Measurements from ENCODE around the gene GPR132.

Gene GPR132

DNA sequence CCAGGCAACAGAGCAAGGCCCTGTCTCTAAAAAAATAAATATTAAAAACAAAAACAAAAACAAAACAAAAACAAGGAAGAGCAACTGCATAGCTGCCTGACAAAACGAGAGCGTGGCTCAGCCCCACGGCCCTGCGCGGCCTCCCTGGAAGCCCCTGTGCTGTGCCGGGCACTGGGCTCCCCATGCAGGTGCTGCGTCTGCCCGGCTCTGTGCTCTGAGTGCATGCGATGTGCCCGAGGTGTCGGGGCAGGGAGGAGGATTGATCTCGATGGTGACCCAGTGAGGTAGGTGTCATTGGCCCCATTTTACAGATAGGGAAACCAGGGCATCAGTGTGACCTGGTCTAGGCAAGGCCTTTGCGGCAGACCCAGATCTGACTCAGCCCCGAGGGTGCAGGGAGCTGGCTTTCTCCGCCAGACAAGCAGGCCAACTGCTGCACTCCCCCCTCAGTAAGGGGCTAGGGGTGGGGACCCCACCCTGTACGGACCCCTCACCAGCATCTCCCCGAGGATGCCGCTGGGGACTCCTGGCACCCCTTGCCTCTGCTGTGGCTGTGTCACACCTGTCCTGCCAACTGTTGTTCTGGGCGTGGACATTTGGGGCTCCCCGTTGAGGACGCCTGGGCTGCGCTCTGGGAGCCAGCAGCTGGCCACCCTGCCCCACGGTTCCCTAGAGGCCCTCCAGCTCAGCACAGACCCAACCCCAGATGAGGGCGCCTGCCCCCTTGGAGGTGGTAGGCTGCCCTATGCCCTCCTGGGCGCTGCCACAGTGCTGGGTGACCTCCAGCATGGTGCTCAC, 15.3 kb downstream of the GPR132 start:
- TF ChIP-seq TAF1 (IDR thresholded peaks at IDR 0.05; ENCODE audit: low read depth) (no peak), ZBTB7A (IDR thresholded peaks at IDR 0.05; ENCODE audit: low read depth) (no peak), YY1 (IDR thresholded peaks at IDR 0.05; ENCODE audit: low read depth) (no peak), EGR1 (IDR thresholded peaks at IDR 0.05) (no peak)
- TF ChIP-seq, protein P1, sequence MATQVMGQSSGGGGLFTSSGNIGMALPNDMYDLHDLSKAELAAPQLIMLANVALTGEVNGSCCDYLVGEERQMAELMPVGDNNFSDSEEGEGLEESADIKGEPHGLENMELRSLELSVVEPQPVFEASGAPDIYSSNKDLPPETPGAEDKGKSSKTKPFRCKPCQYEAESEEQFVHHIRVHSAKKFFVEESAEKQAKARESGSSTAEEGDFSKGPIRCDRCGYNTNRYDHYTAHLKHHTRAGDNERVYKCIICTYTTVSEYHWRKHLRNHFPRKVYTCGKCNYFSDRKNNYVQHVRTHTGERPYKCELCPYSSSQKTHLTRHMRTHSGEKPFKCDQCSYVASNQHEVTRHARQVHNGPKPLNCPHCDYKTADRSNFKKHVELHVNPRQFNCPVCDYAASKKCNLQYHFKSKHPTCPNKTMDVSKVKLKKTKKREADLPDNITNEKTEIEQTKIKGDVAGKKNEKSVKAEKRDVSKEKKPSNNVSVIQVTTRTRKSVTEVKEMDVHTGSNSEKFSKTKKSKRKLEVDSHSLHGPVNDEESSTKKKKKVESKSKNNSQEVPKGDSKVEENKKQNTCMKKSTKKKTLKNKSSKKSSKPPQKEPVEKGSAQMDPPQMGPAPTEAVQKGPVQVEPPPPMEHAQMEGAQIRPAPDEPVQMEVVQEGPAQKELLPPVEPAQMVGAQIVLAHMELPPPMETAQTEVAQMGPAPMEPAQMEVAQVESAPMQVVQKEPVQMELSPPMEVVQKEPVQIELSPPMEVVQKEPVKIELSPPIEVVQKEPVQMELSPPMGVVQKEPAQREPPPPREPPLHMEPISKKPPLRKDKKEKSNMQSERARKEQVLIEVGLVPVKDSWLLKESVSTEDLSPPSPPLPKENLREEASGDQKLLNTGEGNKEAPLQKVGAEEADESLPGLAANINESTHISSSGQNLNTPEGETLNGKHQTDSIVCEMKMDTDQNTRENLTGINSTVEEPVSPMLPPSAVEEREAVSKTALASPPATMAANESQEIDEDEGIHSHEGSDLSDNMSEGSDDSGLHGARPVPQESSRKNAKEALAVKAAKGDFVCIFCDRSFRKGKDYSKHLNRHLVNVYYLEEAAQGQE (IDR thresholded peaks at IDR 0.05; ENCODE audit: low read depth), result no peak

DNA sequence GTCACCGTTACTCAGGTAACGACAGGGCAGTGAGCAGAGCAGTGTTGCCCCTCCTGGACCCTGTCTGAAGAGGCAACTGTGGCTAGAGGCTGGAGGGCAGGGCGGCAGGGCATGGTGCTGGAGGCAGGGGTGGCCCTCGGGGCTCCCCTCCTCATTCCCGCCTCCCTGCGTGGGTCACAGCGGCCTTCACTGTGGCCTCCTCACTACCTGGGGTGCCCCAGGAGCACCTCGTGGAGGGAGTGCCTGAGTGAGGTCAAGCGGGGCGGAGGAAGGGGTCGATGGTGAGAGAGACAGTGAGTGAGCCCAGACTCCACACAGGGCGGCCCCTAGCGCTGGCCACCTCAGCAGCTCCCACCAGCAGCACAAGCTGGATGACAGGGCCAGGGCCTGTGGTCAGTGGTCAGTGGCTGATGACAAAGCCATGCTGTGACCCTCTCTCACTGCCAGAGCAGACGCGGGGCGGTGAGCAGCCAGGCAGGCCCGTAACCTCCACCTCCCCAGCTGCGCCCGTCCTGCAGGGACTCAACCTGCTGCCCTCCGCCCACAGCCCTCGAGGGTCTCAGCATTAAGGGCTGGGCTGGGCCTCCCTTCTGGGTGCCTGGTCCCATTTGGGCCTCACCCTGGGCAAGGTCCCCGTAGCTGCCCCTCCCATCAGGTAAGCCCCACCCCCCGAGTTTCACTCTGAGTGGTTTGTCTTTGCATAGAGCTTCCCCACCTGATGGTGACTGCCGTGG, 17.8 kb downstream of the GPR132 start:
- no peak for TF ChIP-seq TCF12 (IDR thresholded peaks at IDR 0.05; ENCODE audit: low read depth)
- TF ChIP-seq YY1 (IDR thresholded peaks at IDR 0.05; ENCODE audit: low read depth), result no peak
- TF ChIP-seq CEBPB (IDR thresholded peaks at IDR 0.05), result no peak
- TF ChIP-seq, protein P2, sequence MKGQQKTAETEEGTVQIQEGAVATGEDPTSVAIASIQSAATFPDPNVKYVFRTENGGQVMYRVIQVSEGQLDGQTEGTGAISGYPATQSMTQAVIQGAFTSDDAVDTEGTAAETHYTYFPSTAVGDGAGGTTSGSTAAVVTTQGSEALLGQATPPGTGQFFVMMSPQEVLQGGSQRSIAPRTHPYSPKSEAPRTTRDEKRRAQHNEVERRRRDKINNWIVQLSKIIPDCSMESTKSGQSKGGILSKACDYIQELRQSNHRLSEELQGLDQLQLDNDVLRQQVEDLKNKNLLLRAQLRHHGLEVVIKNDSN (IDR thresholded peaks at IDR 0.05), result no peak
- no peak for TF ChIP-seq RAD21 (IDR thresholded peaks at IDR 0.05; ENCODE audit: low read depth)
- TF ChIP-seq ZBTB7A (IDR thresholded peaks at IDR 0.05; ENCODE audit: low read depth), result no peak
- TF ChIP-seq NFIC (IDR thresholded peaks at IDR 0.05), result no peak
- TF ChIP-seq, protein P3, sequence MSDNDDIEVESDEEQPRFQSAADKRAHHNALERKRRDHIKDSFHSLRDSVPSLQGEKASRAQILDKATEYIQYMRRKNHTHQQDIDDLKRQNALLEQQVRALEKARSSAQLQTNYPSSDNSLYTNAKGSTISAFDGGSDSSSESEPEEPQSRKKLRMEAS (IDR thresholded peaks at IDR 0.05), result no peak
- no peak for TF ChIP-seq TAF1 (IDR thresholded peaks at IDR 0.05; ENCODE audit: low read depth)
- TF ChIP-seq EGR1 (IDR thresholded peaks at IDR 0.05), result no peak
- TF ChIP-seq CREB1 (IDR thresholded peaks at IDR 0.05; ENCODE audit: low read depth), result no peak
- TF ChIP-seq, protein P1 (IDR thresholded peaks at IDR 0.05; ENCODE audit: low read depth), result no peak
- no peak for TF ChIP-seq TEAD4 (IDR thresholded peaks at IDR 0.05)
- no peak for TF ChIP-seq EP300 (IDR thresholded peaks at IDR 0.05; ENCODE audit: borderline replicate concordance)
- no peak for TF ChIP-seq FOXM1 (IDR thresholded peaks at IDR 0.05; ENCODE audit: borderline replicate concordance, low read depth)

DNA sequence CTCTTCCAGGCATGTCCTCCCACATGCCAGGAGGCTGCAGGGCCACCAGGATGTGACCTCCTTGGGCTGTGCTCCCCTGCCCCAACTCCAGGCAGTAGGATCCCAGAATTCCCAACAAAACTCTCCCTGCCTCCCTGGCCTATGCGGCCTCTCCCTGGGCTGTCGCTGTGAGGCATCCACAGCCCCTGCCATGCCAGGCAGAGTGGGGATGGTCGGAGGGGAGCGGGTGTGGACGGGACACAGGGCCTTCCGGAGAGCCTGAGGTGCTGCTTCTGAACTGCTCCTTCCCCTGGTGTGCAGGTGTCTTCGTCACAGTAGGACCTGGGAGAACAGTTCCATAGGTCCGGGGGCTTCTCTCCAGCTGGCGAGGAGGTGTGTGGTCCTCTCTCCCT, 18.3 kb downstream of the GPR132 start:
- no peak for TF ChIP-seq YY1 (IDR thresholded peaks at IDR 0.05; ENCODE audit: low read depth)
- no peak for TF ChIP-seq TCF12 (IDR thresholded peaks at IDR 0.05; ENCODE audit: low read depth)
- no peak for TF ChIP-seq ZBTB7A (IDR thresholded peaks at IDR 0.05; ENCODE audit: low read depth)
- TF ChIP-seq, protein P1 (IDR thresholded peaks at IDR 0.05; ENCODE audit: low read depth), result no peak
- TF ChIP-seq CREB1 (IDR thresholded peaks at IDR 0.05; ENCODE audit: low read depth), result no peak
- TF ChIP-seq NFIC (IDR thresholded peaks at IDR 0.05), result no peak
- TF ChIP-seq, protein P2 (IDR thresholded peaks at IDR 0.05), result no peak
- TF ChIP-seq, protein P3 (IDR thresholded peaks at IDR 0.05), result no peak
- no peak for TF ChIP-seq EP300 (IDR thresholded peaks at IDR 0.05; ENCODE audit: borderline replicate concordance)
- no peak for TF ChIP-seq TEAD4 (IDR thresholded peaks at IDR 0.05)
- TF ChIP-seq RAD21 (IDR thresholded peaks at IDR 0.05; ENCODE audit: low read depth), result no peak
- TF ChIP-seq EGR1 (IDR thresholded peaks at IDR 0.05), result no peak
- no peak for TF ChIP-seq CEBPB (IDR thresholded peaks at IDR 0.05)
- TF ChIP-seq TAF1 (IDR thresholded peaks at IDR 0.05; ENCODE audit: low read depth), result no peak
- no peak for TF ChIP-seq FOXM1 (IDR thresholded peaks at IDR 0.05; ENCODE audit: borderline replicate concordance, low read depth)
